HTR-8/SVneo (cell line): ENCODE measurements around the gene VCY1B.
"Not testable (repeated sequence)": the region's sequence is repeated elsewhere in the genome, so short reads cannot be mapped to it uniquely, and the experiment has no call there.

Experiments
- DNase-seq: peaks from one replicate; pipeline ENCODE4 v3.0.0; 2011; ENCODE audit warnings: low spot score, mixed read lengths; ENCODE audit not compliant: insufficient read length
- FAIRE-seq: peaks from 2 replicates; lab custom pipeline; 2011; peaks lifted over from hg19 to GRCh38; lab: Jason Lieb, UNC

VCY1B gene

DNA sequence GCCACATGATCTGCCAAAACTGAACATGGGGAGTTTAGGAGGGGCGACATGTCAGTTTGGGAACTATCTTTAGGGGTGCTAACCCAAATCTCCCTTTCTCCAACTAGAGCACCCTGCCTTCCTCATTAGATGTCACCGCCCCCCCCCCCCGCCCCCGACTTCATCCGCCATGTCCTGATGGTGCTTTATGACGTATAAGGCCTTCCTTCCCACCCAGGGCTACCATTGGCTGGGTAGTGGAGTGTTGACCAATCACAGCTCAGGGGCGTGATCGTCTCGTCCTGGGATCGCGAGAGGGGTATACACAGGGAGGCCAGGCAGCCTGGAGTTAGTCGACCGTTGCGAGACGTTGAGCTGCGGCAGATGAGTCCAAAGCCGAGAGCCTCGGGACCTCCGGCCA is at the start of gene VCY1B:
Gene VCY1B, plus strand, starts transcription at position 301 of the 400 bp plus-strand sequence. Its CDS starts 63 bp downstream, at position 364.
- FAIRE-seq, DNase-seq: not testable (repeated sequence)

DNA sequence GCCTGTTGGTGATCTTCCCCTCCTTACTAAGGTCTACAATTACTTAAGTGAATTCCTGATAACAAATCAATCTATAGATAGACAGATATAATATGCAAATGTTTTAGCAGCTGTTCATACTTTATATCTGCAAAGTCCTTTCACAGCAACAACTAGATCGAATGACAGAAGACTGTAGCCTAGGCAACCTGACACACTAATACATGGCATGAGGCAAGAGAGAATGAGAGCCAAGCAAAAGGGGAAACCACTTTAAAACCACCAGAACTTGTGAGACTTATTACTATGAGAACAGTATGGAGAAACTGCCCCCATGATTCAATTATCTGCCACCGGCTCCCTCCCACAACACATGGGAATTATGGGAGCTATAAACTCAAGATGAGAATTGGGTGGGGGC is 44.1 kb upstream of the VCY1B start:
- DNase-seq, FAIRE-seq: not testable (repeated sequence)

DNA sequence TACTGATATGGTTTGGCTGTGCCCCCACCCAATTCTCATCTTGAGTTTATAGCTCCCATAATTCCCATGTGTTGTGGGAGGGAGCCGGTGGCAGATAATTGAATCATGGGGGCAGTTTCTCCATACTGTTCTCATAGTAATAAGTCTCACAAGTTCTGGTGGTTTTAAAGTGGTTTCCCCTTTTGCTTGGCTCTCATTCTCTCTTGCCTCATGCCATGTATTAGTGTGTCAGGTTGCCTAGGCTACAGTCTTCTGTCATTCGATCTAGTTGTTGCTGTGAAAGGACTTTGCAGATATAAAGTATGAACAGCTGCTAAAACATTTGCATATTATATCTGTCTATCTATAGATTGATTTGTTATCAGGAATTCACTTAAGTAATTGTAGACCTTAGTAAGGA is 25.6 kb upstream of the VCY1B start:
- not testable (repeated sequence) for FAIRE-seq, DNase-seq

DNA sequence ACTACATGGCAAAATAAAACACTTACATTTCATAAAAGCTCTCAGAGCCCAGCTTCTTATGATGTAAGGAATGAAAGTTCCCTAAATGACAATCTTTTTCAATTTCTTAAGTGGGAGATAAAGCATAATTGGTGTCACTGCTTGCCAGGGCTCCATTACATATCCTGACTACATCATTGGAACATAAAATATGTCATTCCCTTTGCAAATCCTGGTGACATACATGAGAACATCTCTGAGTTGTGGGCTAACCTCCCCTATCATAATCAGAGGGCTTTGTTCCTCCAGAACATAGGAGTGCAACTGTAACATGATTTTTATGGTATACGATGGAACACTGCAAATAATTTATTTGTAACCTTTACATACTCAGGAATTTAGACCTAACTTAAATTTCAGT is 29.9 kb downstream of the VCY1B start:
- DNase-seq: no peak
- no peak for FAIRE-seq
